GM23338 (cell line): ENCODE measurements around the gene SHKBP1. TPM values are rescaled to one million over a fixed set of nuclear protein-coding genes. Genes with fewer than 3 reads are reported as not detected.
A peak's percentile ranks its signal among the peaks of the same experiment; 100 is the strongest.

Experiments used
- ATAC-seq: fragments of 200-7000 bp; cut with Tn5 transposase; 3 replicates; pipeline ENCODE4 v1.9.1; 2020
- DNase-seq: peaks from one replicate; pipeline ENCODE4 v3.0.0-alpha.2; 2015; ENCODE audit warnings: low spot score
- H2AFZ ChIP-seq: fragments of 200-600 bp; sonication (generic); 2 replicates; pipeline ENCODE4 v1.8.0; 2016; ENCODE audit warnings: antibody characterized with exemption, mild to moderate bottlenecking, moderate library complexity
- H3F3A ChIP-seq: fragments of 200-600 bp; sonication (generic); replicated peaks from 2 replicates; pipeline ENCODE4 v1.8.0; 2017; ENCODE audit warnings: antibody characterized with exemption, mixed run types, low read depth
- H3K27ac ChIP-seq: fragments of 200-600 bp; sonication (generic); 2 replicates; pipeline ENCODE4 v1.6.1; 2016; ENCODE audit warnings: low read depth
- H3K27me3 ChIP-seq: fragments of 200-600 bp; sonication (generic); 2 replicates; pipeline ENCODE4 v1.8.0; 2016; ENCODE audit warnings: mild to moderate bottlenecking, mixed run types, moderate library complexity; ENCODE audit not compliant: insufficient read depth
- H3K36me3 ChIP-seq: fragments of 200-600 bp; sonication (generic); 2 replicates; pipeline ENCODE4 v1.8.0; 2016; ENCODE audit warnings: mild to moderate bottlenecking; ENCODE audit not compliant: insufficient read depth
- H3K4me1 ChIP-seq: fragments of 200-600 bp; sonication (generic); 2 replicates; pipeline ENCODE4 v1.8.0; 2016; ENCODE audit warnings: mild to moderate bottlenecking, moderate library complexity; ENCODE audit not compliant: insufficient read depth
- H3K4me2 ChIP-seq: fragments of 200-600 bp; sonication (generic); 2 replicates; pipeline ENCODE4 v1.7.1; 2017; ENCODE audit warnings: mixed run types
- H3K4me3 ChIP-seq: fragments of 200-600 bp; sonication (generic); 2 replicates; pipeline ENCODE4 v1.6.1; 2016; ENCODE audit warnings: mixed run types
- H3K79me2 ChIP-seq: fragments of 200-600 bp; sonication (generic); replicated peaks from 2 replicates; pipeline ENCODE4 v1.8.0; 2017; ENCODE audit warnings: mild to moderate bottlenecking; ENCODE audit not compliant: insufficient read depth
- H3K9me2 ChIP-seq: fragments of 200-600 bp; sonication (generic); 2 replicates; pipeline ENCODE4 v1.8.0; 2017; ENCODE audit not compliant: insufficient read depth
- H4K20me1 ChIP-seq: fragments of 200-600 bp; sonication (generic); replicated peaks from 2 replicates; pipeline ENCODE4 v1.8.0; 2017; ENCODE audit warnings: mild to moderate bottlenecking; ENCODE audit not compliant: insufficient read depth
- H3K27ac Mint-ChIP-seq: 2 replicates; pipeline ENCODE4 v1.8.0; 2020; ENCODE audit warnings: inconsistent platforms, mild to moderate bottlenecking, moderate library complexity, mixed read lengths
- H3K27me3 Mint-ChIP-seq: 3 replicates; pipeline ENCODE4 v1.8.0; 2022; ENCODE audit warnings: low read depth, mild to moderate bottlenecking, moderate library complexity, mixed read lengths, inconsistent platforms; ENCODE audit not compliant: insufficient read depth, poor library complexity
- H3K36me3 Mint-ChIP-seq: 3 replicates; pipeline ENCODE4 v1.8.0; 2021; ENCODE audit warnings: low read depth, mild to moderate bottlenecking, inconsistent platforms, moderate library complexity, mixed read lengths
- H3K4me1 Mint-ChIP-seq: 3 replicates; pipeline ENCODE4 v1.8.0; 2020; ENCODE audit warnings: mild to moderate bottlenecking, inconsistent platforms, mixed read lengths
- H3K4me3 Mint-ChIP-seq: 3 replicates; pipeline ENCODE4 v1.8.0; 2021; ENCODE audit warnings: moderate library complexity, mild to moderate bottlenecking, inconsistent platforms, mixed read lengths
- H3K9me3 Mint-ChIP-seq: 3 replicates; pipeline ENCODE4 v1.8.0; 2020; ENCODE audit warnings: moderate library complexity, mild to moderate bottlenecking, inconsistent platforms, mixed read lengths
- EZH2 ChIP-seq: fragments of 200-600 bp; sonication (generic); IDR thresholded peaks from one replicate; pipeline ENCODE4 v1.8.0; 2017; ENCODE audit warnings: antibody characterized with exemption, mild to moderate bottlenecking, low read depth; ENCODE audit not compliant: unreplicated experiment
- NANOG ChIP-seq: IDR thresholded peaks from 2 replicates; pipeline ENCODE4 v1.6.1; 2016; ENCODE audit warnings: antibody characterized with exemption, borderline replicate concordance
- polyA plus RNA-seq: library from polyadenylated mRNA; unstranded; fragments of >200 nt; fragmentation: Nextera tagmentation; extraction: Ambion mirVana; gene quantifications from 2 replicates; pipeline ENCODE4 v1.2.1, GENCODE V29; 2016
- total RNA-seq: library from RNA; depleted of rRNA; stranded (reverse); fragments of >200 nt; shearing (Covaris generic); gene quantifications from 2 replicates; pipeline ENCODE4 v1.2.3, GENCODE V29; 2014
- TF ChIP-seq, protein P1 (sequence below), 2 experiments: fragments of 200-600 bp in 1 of 2; sonication (generic) in 1 of 2; conservative IDR thresholded peaks; 2 replicates each; pipeline versions ENCODE4 v1.5.1 to v1.6.1; 2016 to 2017; ENCODE audit warnings: antibody characterized with exemption in 2 of 2, low read depth in 2 of 2, mild to moderate bottlenecking in 2 of 2, moderate library complexity in 1 of 2
- TF ChIP-seq, protein P2 (sequence below): IDR thresholded peaks from one replicate; pipeline ENCODE4 v1.6.1; 2018; ENCODE audit warnings: antibody characterized with exemption; ENCODE audit not compliant: unreplicated experiment
- TF ChIP-seq, protein P3 (sequence below): IDR thresholded peaks from 2 replicates; pipeline ENCODE4 v1.6.1; 2016; ENCODE audit warnings: antibody characterized with exemption

Gene SHKBP1
- total and polyA plus RNA-seq, 2 experiments from 2014 or later: 63.2 to 69.8 TPM

DNA sequence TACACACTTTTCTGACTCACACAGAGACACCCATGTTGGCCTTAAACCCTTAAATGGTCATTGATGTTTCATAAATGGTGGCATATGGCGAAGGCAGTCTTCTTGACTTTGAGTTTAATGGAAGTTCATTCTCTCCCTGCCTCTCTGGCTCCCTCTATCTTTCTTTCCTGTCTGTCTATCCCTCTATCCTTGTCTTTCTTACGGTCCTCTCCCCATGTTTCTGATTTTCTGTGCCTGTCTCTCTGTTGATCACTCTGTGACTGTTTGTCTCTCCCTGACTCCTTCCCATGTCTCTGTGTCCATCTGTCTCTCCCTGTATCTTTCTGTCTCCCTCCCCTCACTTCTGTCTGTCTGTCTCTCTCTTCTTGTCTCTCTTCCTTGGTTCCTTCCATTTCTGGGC lies 43.2 kb upstream of the SHKBP1 start:
- peaks cover 2% of the 10 kb centered on the region; the same call in 2 of the 3 replicates for H3K9me3 Mint-ChIP-seq
- peaks cover 15% of the 10 kb centered on the region for H3K4me1 Mint-ChIP-seq
- H3K27me3 Mint-ChIP-seq: peaks cover 26% of the 10 kb centered on the region
- Histone ChIP-seq H3K27me3 (peaks cover 3% of the 10 kb centered on the region; the same call in 1 of the 2 replicates), H3K4me3 (no peak overlapping the region), H3F3A (no peaks in the 10 kb centered on the region), H3K27ac (no peak overlapping the region), H4K20me1 (no peaks in the 10 kb centered on the region), H3K36me3 (no peaks in the 10 kb centered on the region), H2AFZ (no peak overlapping the region), H3K4me2 (no peak overlapping the region), H3K79me2 (no peaks in the 10 kb centered on the region), H3K9me2 (no peaks in the 10 kb centered on the region), H3K4me1 (peaks cover 11% of the 10 kb centered on the region)
- no peak overlapping the region for H3K4me3 Mint-ChIP-seq
- DNase-seq (peak; percentile 40), ATAC-seq (no peak)
- no peak overlapping the region for H3K27ac Mint-ChIP-seq
- TF ChIP-seq, protein P1, sequence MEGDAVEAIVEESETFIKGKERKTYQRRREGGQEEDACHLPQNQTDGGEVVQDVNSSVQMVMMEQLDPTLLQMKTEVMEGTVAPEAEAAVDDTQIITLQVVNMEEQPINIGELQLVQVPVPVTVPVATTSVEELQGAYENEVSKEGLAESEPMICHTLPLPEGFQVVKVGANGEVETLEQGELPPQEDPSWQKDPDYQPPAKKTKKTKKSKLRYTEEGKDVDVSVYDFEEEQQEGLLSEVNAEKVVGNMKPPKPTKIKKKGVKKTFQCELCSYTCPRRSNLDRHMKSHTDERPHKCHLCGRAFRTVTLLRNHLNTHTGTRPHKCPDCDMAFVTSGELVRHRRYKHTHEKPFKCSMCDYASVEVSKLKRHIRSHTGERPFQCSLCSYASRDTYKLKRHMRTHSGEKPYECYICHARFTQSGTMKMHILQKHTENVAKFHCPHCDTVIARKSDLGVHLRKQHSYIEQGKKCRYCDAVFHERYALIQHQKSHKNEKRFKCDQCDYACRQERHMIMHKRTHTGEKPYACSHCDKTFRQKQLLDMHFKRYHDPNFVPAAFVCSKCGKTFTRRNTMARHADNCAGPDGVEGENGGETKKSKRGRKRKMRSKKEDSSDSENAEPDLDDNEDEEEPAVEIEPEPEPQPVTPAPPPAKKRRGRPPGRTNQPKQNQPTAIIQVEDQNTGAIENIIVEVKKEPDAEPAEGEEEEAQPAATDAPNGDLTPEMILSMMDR (conservative IDR thresholded peaks at IDR 0.05; ENCODE audit: low read depth in 2 of 2): peak; percentile 45 to 61; a peak in 3 of 4 replicates
- TF ChIP-seq EZH2: no peak
- no peaks in the 10 kb centered on the region; the same call in 2 of the 3 replicates for H3K36me3 Mint-ChIP-seq

DNA sequence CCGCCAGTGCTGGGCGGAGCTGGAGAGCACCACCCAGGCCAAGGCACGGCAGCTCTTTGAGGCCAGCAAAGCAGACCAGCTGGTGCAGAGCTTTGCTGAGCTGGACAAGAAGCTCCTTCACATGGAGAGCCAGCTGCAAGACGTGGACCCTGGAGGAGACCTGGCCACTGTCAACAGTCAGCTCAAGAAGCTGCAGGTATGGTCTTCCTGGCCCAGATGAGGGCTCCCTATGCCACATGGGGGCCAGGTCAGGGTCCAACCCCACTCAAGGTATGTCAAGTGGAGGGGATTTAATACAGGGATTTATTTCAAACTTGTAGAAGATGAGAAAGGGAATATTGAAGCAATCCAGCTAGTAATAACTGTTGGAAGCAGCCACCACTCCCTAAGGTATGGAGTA lies 42.5 kb upstream of the SHKBP1 start:
- Histone ChIP-seq H2AFZ (no peak overlapping the region), H3F3A (no peaks in the 10 kb centered on the region), H3K27me3 (no peaks in the 10 kb centered on the region), H3K79me2 (no peaks in the 10 kb centered on the region), H3K4me1 (peaks cover 7% of the 10 kb centered on the region), H3K27ac (no peak overlapping the region), H3K9me2 (no peaks in the 10 kb centered on the region), H3K4me2 (no peak overlapping the region), H3K4me3 (no peak overlapping the region), H4K20me1 (no peaks in the 10 kb centered on the region), H3K36me3 (no peaks in the 10 kb centered on the region)
- peaks cover 13% of the 10 kb centered on the region for H3K4me1 Mint-ChIP-seq
- no peaks in the 10 kb centered on the region for H3K9me3 Mint-ChIP-seq
- H3K36me3 Mint-ChIP-seq: no peaks in the 10 kb centered on the region; the same call in 2 of the 3 replicates
- no peak for ATAC-seq
- no peak overlapping the region for H3K4me3 Mint-ChIP-seq
- H3K27me3 Mint-ChIP-seq: peaks cover 20% of the 10 kb centered on the region
- TF ChIP-seq, protein P2, sequence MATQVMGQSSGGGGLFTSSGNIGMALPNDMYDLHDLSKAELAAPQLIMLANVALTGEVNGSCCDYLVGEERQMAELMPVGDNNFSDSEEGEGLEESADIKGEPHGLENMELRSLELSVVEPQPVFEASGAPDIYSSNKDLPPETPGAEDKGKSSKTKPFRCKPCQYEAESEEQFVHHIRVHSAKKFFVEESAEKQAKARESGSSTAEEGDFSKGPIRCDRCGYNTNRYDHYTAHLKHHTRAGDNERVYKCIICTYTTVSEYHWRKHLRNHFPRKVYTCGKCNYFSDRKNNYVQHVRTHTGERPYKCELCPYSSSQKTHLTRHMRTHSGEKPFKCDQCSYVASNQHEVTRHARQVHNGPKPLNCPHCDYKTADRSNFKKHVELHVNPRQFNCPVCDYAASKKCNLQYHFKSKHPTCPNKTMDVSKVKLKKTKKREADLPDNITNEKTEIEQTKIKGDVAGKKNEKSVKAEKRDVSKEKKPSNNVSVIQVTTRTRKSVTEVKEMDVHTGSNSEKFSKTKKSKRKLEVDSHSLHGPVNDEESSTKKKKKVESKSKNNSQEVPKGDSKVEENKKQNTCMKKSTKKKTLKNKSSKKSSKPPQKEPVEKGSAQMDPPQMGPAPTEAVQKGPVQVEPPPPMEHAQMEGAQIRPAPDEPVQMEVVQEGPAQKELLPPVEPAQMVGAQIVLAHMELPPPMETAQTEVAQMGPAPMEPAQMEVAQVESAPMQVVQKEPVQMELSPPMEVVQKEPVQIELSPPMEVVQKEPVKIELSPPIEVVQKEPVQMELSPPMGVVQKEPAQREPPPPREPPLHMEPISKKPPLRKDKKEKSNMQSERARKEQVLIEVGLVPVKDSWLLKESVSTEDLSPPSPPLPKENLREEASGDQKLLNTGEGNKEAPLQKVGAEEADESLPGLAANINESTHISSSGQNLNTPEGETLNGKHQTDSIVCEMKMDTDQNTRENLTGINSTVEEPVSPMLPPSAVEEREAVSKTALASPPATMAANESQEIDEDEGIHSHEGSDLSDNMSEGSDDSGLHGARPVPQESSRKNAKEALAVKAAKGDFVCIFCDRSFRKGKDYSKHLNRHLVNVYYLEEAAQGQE: no peak
- H3K27ac Mint-ChIP-seq: no peak overlapping the region
- no peak for DNase-seq

DNA sequence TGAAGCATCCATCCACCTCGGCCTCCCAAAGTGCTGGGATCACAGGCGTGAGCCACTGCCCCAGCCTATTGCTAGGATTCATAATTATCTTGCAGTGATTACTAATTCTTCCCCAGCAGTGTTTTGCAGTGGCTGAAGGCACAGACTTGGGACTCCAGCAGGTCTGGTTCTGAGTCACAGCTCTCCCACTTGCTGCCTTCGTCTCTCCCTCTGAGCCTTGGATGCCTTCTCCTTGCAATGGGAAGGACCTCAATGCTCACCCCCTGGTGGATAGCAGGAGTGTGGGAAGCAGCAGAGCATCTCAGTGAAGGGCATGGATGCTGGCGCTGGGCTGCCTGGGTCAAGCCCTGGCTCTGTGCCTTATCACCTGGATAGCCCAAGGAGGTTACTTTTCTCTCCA lies 37.6 kb upstream of the SHKBP1 start:
- Histone ChIP-seq H3K27ac (no peak overlapping the region), H3K4me2 (no peak overlapping the region), H2AFZ (no peak overlapping the region), H3K79me2 (no peaks in the 10 kb centered on the region), H3K4me3 (no peak overlapping the region), H4K20me1 (no peaks in the 10 kb centered on the region; the same call in 1 of the 2 replicates), H3K9me2 (no peaks in the 10 kb centered on the region), H3K36me3 (no peaks in the 10 kb centered on the region), H3K4me1 (no peaks in the 10 kb centered on the region), H3F3A (no peaks in the 10 kb centered on the region), H3K27me3 (no peaks in the 10 kb centered on the region)
- H3K9me3 Mint-ChIP-seq: no peaks in the 10 kb centered on the region
- TF ChIP-seq NANOG (no peak), EZH2 (no peak)
- TF ChIP-seq, protein P3, sequence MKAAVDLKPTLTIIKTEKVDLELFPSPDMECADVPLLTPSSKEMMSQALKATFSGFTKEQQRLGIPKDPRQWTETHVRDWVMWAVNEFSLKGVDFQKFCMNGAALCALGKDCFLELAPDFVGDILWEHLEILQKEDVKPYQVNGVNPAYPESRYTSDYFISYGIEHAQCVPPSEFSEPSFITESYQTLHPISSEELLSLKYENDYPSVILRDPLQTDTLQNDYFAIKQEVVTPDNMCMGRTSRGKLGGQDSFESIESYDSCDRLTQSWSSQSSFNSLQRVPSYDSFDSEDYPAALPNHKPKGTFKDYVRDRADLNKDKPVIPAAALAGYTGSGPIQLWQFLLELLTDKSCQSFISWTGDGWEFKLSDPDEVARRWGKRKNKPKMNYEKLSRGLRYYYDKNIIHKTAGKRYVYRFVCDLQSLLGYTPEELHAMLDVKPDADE: no peak
- TF ChIP-seq, protein P1 (conservative IDR thresholded peaks at IDR 0.05; ENCODE audit: low read depth in 2 of 2): peak in 1 of 2 experiments; percentile 29; a peak in 1 of 4 replicates
- peaks cover 13% of the 10 kb centered on the region for H3K27me3 Mint-ChIP-seq
- no peak overlapping the region for H3K27ac Mint-ChIP-seq
- H3K4me3 Mint-ChIP-seq: no peak overlapping the region
- no peaks in the 10 kb centered on the region for H3K36me3 Mint-ChIP-seq
- DNase-seq (peak; percentile 42), ATAC-seq (peak; percentile 53)
- no peaks in the 10 kb centered on the region for H3K4me1 Mint-ChIP-seq
